Stimulated activated CD4-positive, alpha-beta T cell treated with anti-CD3 and anti-CD28 coated beads, Interleukin-1b, Interleukin-23, amount 100 ng/mL, for 48 hours (primary cell): ENCODE data around the gene POLA1.

Experiments
- DNase-seq: peaks from one replicate; pipeline ENCODE4 v3.0.0-alpha.2; 2020

POLA1 gene

GRCh38 chrX:25011589-25012432 lies 318.1 kb downstream of the POLA1 start:
- DNase-seq, result no peak

- DNase-seq, result no peak
Measured at GRCh38 chrX:25012433-25012735, 318.7 kb downstream of the POLA1 start.

GRCh38 chrX:25012793-25013631 lies 319.3 kb downstream of the POLA1 start:
- DNase-seq, result no peak

- no peak for DNase-seq
Measured at GRCh38 chrX:25013632-25014365, 320.1 kb downstream of the POLA1 start.

GRCh38 chrX:25014366-25014838 lies 320.7 kb downstream of the POLA1 start:
- DNase-seq, result no peak

- peak; percentile 51 for DNase-seq
Measured at GRCh38 chrX:25015486-25016360, 322.0 kb downstream of the POLA1 start, which contains the start of gene ARX. Gene ARX, minus strand, starts transcription at chrX:25015965. Its CDS starts 228 bp downstream, at chrX:25015737.

GRCh38 chrX:25016361-25016671 lies 322.6 kb downstream of the POLA1 start:
- no peak for DNase-seq

- no peak for DNase-seq
Measured at GRCh38 chrX:25016938-25017598, 323.4 kb downstream of the POLA1 start.

- DNase-seq, result no peak
Measured at GRCh38 chrX:25017667-25018247, 324.0 kb downstream of the POLA1 start.

- no peak for DNase-seq
Measured at GRCh38 chrX:25018682-25019081, 325.0 kb downstream of the POLA1 start.

GRCh38 chrX:25019707-25020390 lies 326.1 kb downstream of the POLA1 start:
- DNase-seq, result no peak

GRCh38 chrX:25020391-25020904 lies 326.7 kb downstream of the POLA1 start:
- no peak for DNase-seq

GRCh38 chrX:25020905-25021449 lies 327.3 kb downstream of the POLA1 start:
- DNase-seq, result peak; percentile 11

- DNase-seq, result no peak
Measured at GRCh38 chrX:25022499-25023325, 329.0 kb downstream of the POLA1 start.

GRCh38 chrX:25023908-25024307 lies 330.2 kb downstream of the POLA1 start:
- DNase-seq, result no peak

GRCh38 chrX:25025615-25026014 lies 331.9 kb downstream of the POLA1 start:
- no peak for DNase-seq

- DNase-seq, result no peak
Measured at GRCh38 chrX:25026576-25026975, 332.9 kb downstream of the POLA1 start.

- no peak for DNase-seq
Measured at GRCh38 chrX:25028726-25029125, 335.0 kb downstream of the POLA1 start.

GRCh38 chrX:25029288-25029825 lies 335.6 kb downstream of the POLA1 start:
- no peak for DNase-seq
